COLO668 (cell line): ENCODE data around the gene ACACB.
"Not testable (repeated sequence)": the region's sequence is repeated elsewhere in the genome, so short reads cannot be mapped to it uniquely, and the experiment has no call there.

Experiments used
- DNase-seq: peaks from one replicate; lab custom pipeline; 2025; ENCODE audit not compliant: unreplicated experiment; lab: John Stamatoyannopoulos, UW

The ACACB gene

DNA sequence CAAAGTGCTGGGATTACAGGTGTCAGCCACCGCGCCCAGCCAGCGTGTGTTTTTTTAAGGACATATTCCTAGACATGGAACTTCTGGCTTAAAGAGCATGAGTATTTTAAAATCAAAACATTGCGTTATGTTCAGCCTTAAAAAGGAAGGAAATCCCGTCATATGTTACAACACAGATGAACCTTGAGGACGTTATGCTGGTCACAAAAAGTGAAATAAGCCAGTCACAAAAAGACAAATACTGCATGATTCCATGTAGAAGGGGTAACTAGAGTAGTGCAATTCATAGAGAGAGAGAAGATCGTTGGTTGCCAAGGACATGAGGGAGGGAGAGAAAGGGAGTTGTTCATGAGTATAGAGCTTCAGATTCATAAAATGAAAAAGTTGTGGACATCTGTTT, 53.9 kb downstream of the ACACB start:
- no peak for DNase-seq

DNA sequence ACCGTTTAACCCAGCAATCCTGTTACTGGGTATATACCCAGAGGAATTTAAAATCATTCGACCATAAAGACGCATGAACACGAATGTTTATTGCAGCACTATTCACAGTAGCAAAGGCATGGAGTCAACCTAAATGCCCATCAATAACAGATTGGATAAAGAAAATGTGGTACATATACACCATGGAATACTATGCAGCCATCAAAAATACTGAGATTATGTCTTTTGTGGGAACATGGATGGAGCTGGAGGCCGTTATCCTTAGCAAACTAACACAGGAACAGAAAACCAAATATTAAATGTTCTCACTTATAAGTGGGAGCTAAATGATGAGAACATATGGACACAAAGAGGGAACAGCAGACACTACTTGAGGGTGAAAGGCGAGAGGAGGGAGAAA, 56.4 kb downstream of the ACACB start:
- not testable (repeated sequence) for DNase-seq

DNA sequence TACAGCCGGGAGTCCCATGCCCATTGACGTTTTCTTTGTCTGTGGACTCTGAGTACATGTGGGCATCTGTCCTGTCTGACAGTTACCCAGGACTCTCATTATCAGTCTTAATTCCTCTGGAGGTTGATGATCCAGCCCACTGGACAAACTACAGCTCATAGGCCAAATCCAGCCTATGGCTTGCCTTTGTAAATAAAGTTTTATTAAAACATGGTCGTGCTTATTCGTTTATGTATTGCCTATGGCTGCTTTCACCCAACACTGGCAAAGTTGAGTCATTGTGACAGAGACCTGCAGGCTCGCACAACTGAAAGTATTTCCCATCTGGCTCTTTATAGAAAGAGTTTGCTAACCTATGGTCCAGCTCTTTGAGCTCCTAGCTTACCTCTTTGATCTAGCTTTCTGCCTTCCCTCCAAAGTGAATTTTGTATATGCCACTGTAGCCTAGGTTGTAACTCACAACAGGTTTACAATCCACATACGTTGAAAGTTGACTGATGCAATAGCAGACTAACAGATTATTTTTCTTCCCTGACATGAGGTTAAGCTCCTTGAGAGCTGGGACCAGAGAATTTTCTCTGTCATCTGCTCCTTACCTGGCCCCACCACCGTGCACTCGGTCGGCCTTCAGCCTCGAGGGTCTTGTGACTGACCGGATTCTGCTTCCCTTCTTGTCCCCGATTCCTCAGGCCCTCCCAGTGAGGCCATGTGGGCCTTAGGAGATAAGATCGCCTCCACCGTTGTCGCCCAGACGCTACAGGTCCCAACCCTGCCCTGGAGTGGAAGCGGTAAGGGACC, 57.3 kb downstream of the ACACB start:
- DNase-seq = no peak

- DNase-seq = no peak
Measured at GRCh38 chr12:109174468-109174867, 58.1 kb downstream of the ACACB start.

DNA sequence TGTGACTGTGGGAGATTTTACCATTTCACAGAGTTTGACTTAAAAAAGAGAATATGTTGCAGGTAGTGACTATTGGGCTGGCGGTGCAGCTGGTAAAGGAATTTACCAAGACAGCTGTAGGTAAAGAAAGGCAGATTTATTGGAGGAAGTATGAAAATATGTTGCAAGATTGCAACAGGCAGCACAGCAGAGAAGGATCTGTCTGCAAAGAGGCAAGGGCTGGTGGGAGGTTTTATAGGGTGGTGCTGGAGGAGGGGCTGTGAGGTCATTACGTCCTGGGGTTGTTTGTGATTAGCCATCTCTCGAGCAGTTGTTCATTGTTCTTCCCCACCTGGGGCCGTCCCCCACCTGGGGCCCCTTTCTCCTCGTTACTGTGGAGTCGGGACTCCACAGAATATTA, 62.1 kb downstream of the ACACB start:
- DNase-seq = no peak

GRCh38 chr12:109179927-109180326, 63.5 kb downstream of the ACACB start:
- DNase-seq = no peak

DNA sequence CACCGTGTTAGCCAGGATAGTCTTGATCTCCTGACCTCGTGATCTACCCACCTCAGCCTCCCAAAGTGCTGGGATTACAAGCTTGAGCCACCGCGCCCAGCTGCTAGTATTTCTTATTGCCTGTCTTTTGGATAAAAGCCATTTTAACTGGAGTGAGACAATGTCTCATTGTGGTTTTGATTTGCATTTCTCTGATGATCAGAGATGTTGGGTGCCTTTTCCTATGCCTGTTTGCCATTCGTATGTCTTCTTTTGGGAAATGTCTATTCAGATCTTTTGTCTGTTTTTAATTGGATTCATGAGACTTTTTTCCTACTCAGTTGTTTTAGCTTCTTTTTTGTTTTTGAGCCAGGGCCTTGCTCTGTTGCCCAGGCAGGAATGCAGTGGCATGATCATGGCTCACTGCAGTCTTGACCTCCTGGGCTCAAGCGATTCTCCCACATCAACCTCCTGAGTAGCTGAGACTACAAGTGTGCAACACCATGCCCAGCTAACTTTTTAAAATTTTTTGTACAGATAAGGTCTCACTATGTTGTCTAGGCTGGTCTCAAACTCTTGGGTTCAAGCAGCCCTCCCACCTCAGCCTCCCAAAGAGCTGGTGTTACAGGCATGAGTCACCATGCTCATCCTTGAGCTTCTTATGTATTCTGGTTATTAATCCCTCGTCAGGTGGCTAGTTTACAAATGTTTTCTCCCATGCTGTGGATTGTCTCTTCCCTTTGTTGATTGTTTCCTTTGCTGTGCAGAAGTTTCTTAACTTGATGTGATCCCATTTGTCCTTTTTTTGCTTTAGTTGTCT, 65.9 kb downstream of the ACACB start:
- DNase-seq = no peak

- DNase-seq = no peak
Measured at GRCh38 chr12:109185441-109185840, 69.1 kb downstream of the ACACB start.

GRCh38 chr12:109186993-109187653, 70.7 kb downstream of the ACACB start:
- no peak for DNase-seq

- no peak for DNase-seq
Measured at GRCh38 chr12:109188108-109188712, 71.8 kb downstream of the ACACB start.

DNA sequence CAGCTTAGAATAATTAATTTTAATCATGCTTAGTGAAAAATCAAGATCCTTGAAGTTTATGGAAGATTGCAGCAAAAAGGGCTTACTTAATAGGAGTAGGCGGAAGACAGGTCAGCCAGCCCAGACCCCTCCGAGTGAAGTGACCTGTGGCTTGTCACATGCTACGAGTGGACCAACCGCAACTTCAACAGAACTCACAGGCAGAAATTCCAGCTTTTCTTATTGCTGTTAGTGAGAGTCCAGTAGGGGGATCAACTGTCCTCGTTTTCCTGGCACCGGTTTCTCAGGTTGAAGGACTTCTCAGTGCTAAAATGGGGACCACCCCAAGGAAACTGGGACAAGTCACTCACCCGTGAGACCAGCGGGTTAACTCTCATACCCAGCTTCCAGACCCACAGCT, 72.9 kb downstream of the ACACB start:
- no peak for DNase-seq

- DNase-seq = no peak
Measured at GRCh38 chr12:109191621-109192250, 75.3 kb downstream of the ACACB start.

- no peak for DNase-seq
Measured at GRCh38 chr12:109192358-109192757, 76.0 kb downstream of the ACACB start.

DNA sequence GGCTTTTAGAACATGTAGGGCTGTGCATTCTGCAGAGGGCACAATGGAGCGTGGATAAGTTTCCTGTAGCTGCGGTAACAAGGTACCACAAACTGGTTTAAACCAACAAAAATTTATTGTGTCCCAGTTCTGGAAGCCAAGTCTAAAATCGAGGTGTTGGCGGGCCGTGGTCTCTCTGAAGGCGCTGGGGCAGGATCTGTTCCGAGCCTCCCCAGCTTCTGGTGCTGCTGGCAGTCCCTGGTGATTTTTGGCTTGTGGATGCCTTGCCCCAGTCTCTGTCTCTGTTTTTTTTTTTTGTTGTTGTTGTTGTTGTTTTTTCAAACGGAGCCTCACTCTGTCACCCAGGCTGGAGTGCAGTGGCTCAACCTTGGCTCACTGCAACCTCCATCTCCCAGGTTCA, 77.5 kb downstream of the ACACB start:
- DNase-seq = no peak

GRCh38 chr12:109196332-109196731, 79.9 kb downstream of the ACACB start:
- DNase-seq = no peak

DNA sequence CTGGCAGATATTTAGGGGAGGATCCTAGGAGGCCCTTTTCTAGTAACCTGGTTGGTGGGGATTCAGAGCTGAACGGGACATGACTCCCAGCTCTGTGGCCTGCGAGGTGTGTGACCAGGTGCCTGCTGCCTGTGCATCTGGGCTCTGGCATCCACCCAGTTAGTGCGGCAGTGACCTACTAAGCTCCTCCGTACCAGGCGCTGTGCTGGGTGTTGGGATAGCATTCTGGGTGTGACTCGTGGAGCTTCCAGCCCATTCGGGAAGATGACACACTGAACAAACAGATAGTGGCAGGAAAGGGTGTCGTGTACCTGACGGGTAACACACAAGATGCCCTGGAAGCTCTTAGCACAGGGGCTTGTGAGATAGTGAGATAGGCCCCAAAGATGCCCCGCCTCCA, 80.9 kb downstream of the ACACB start:
- DNase-seq = no peak

DNA sequence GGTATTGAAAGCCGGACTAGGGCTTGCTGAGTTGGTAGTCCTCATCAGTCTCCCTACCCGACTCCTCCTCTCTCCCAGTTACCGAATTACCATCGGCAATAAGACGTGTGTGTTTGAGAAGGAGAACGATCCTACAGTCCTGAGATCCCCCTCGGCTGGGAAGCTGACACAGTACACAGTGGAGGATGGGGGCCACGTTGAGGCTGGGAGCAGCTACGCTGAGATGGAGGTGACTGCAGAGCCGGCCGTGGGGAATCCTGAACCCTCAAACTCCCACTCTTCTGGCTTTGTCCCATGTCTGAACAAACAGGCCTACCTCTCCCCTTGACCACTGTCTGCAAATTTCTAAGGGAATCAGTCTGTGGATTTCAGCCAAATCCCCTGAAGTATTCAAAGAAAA, 82.9 kb downstream of the ACACB start:
- no peak for DNase-seq

- no peak for DNase-seq
Measured at GRCh38 chr12:109200825-109201495, 84.6 kb downstream of the ACACB start.

DNA sequence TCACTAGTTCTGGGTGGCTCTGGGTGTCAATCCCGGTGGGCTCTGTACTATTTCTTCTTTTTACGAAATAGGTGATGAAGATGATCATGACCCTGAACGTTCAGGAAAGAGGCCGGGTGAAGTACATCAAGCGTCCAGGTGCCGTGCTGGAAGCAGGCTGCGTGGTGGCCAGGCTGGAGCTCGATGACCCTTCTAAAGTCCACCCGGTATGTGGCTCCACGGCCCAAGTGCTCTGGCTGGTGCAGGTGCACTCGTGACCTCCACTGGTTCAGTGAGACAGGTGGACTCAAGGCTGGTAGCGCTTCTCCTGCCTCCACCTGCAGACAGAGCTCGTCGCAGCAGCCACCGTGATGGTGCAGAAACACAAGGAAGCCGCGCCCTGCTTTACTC, 85.1 kb downstream of the ACACB start:
- no peak for DNase-seq

GRCh38 chr12:109202770-109203169, 86.4 kb downstream of the ACACB start:
- DNase-seq = no peak
